A549 (cell line): ENCODE data around the gene TYW1. TPM values are rescaled to one million over a fixed set of nuclear protein-coding genes. Genes with fewer than 3 reads are reported as not detected.
A peak's percentile ranks its signal among the peaks of the same experiment; 100 is the strongest.
"Not testable (repeated sequence)": the region's sequence is repeated elsewhere in the genome, so short reads cannot be mapped to it uniquely, and the experiment has no call there.

Experiments used
- ATAC-seq, 2 experiments: fragments of 200-7000 bp in 1 of 2; fragments of >200 bp in 1 of 2; cut with Nextera tagmentation in 1 of 2; cut with Tn5 transposase in 1 of 2; 3 replicates each; pipeline versions ENCODE4 v1.8.0 to v1.9.1; 2018 to 2020; ENCODE audit warnings: mild to moderate bottlenecking in 1 of 2, moderate library complexity in 1 of 2
- CTCF ChIA-PET: fragments of 300-600 bp; sonication (Branson Sonifier 250); formaldehyde crosslinking; extraction: SDS; loops from one replicate; lab custom pipeline; 2021; ENCODE audit warnings: antibody characterized with exemption, inconsistent platforms; lab: Yijun Ruan, JAX
- POLR2A ChIA-PET: fragments of 350-600 bp; formaldehyde crosslinking; extraction: SDS; loops from one replicate; lab custom pipeline; 2021; ENCODE audit warnings: antibody characterized with exemption, inconsistent platforms; lab: Yijun Ruan, JAX
- DNase-seq, 2 experiments: peaks; one replicate each; pipeline versions ENCODE4 v3.0.0 to v3.0.0-alpha.2; 2011 to 2016; ENCODE audit warnings: low read depth in 1 of 2, low spot score in 1 of 2
- FAIRE-seq: peaks from 2 replicates; lab custom pipeline; 2011; peaks lifted over from hg19 to GRCh38; lab: Jason Lieb, UNC
- H3K27ac ChIP-seq, 2 experiments: fragments of >200 bp; sonication (Bioruptor Twin); formaldehyde crosslinking; 3 replicates each; pipeline ENCODE4 v1.5.1; 2016 to 2017
- H3K4me1 ChIP-seq: fragments of >200 bp; sonication (Bioruptor Twin); formaldehyde crosslinking; 3 replicates; pipeline ENCODE4 v1.6.1; 2016
- H3K4me2 ChIP-seq: fragments of >200 bp; sonication (Bioruptor Twin); formaldehyde crosslinking; 3 replicates; pipeline ENCODE4 v1.6.1; 2016
- H3K4me3 ChIP-seq: fragments of >200 bp; sonication (Bioruptor Twin); formaldehyde crosslinking; 3 replicates; pipeline ENCODE4 v1.5.1; 2016
- H3K9me3 ChIP-seq: fragments of >200 bp; sonication (Bioruptor Twin); formaldehyde crosslinking; 3 replicates; pipeline ENCODE4 v1.6.1; 2016
- BCL3 ChIP-seq: fragments of >200 bp; sonication (Bioruptor Twin); formaldehyde crosslinking; IDR thresholded peaks from 3 replicates; pipeline ENCODE4 v1.6.1; 2016
- CHD4 ChIP-seq: fragments of 200-600 bp; sonication (generic); IDR thresholded peaks from 2 replicates; pipeline ENCODE4 v1.6.1; 2016; ENCODE audit warnings: antibody characterized with exemption, mild to moderate bottlenecking, borderline replicate concordance
- ESRRA ChIP-seq: fragments of 150-350 bp; IDR thresholded peaks from 2 replicates; pipeline ENCODE4 v1.6.1; 2014; ENCODE audit warnings: mild to moderate bottlenecking, low read length, borderline replicate concordance
- FOXS1 ChIP-seq: fragments of 250-450 bp; sonication (Bioruptor Pico); IDR thresholded peaks from 2 replicates; pipeline ENCODE4 v1.5.0; 2020; ENCODE audit warnings: mild to moderate bottlenecking, moderate library complexity
- GATA3 ChIP-seq: IDR thresholded peaks from 2 replicates; pipeline ENCODE4 v1.6.1; 2012; ENCODE audit warnings: borderline replicate concordance
- HMGXB4 ChIP-seq: fragments of 250-450 bp; sonication (Bioruptor Pico); IDR thresholded peaks from 2 replicates; pipeline ENCODE4 v1.5.0; 2021; ENCODE audit warnings: mild to moderate bottlenecking, moderate library complexity, borderline replicate concordance
- HOXA7 ChIP-seq: fragments of 250-450 bp; sonication (Bioruptor Pico); IDR thresholded peaks from 2 replicates; pipeline ENCODE4 v1.5.0; 2020; ENCODE audit warnings: mild to moderate bottlenecking, moderate library complexity
- HOXB13 ChIP-seq: fragments of 250-450 bp; sonication (Bioruptor Pico); IDR thresholded peaks from 2 replicates; pipeline ENCODE4 v1.5.0; 2020; ENCODE audit warnings: low read depth, mild to moderate bottlenecking, moderate library complexity
- JUN ChIP-seq, 2 experiments: fragments of >200 bp; sonication (Bioruptor Twin); formaldehyde crosslinking; IDR thresholded peaks; 2 replicates in 1 of 2; 3 replicates in 1 of 2; pipeline ENCODE4 v1.6.1; 2016 to 2017
- KDM5A ChIP-seq: fragments of 200-600 bp; sonication (generic); IDR thresholded peaks from 2 replicates; pipeline ENCODE4 v1.6.1; 2016; ENCODE audit warnings: antibody characterized with exemption, mild to moderate bottlenecking
- MAZ ChIP-seq: fragments of 150-350 bp; IDR thresholded peaks from 2 replicates; pipeline ENCODE4 v1.6.1; 2014; ENCODE audit warnings: antibody characterized with exemption, low read depth, low read length, borderline replicate concordance
- POLR2AphosphoS2 ChIP-seq: conservative IDR thresholded peaks from 2 replicates; pipeline ENCODE4 v1.6.1; 2012; ENCODE audit warnings: low read length, improper control_type of control experiment, inconsistent platforms
- RARB ChIP-seq: fragments of 250-450 bp; sonication (Bioruptor Pico); IDR thresholded peaks from 2 replicates; pipeline ENCODE4 v1.8.0; 2021; ENCODE audit warnings: mild to moderate bottlenecking, moderate library complexity
- RNF2 ChIP-seq: fragments of 200-600 bp; sonication (generic); IDR thresholded peaks from 2 replicates; pipeline ENCODE4 v1.6.1; 2016; ENCODE audit warnings: low read depth, mild to moderate bottlenecking, antibody characterized with exemption, moderate library complexity, borderline replicate concordance
- TFCP2L1 ChIP-seq: fragments of 250-450 bp; sonication (Bioruptor Pico); IDR thresholded peaks from 2 replicates; pipeline ENCODE4 v1.5.0; 2021; ENCODE audit warnings: mild to moderate bottlenecking
- ZC3H11A ChIP-seq: fragments of 450-650 bp; IDR thresholded peaks from 2 replicates; pipeline ENCODE4 v1.6.1; 2014; ENCODE audit warnings: antibody characterized with exemption, mild to moderate bottlenecking
- ZFP36 ChIP-seq: fragments of 450-650 bp; IDR thresholded peaks from 2 replicates; pipeline ENCODE4 v1.6.1; 2014; ENCODE audit warnings: borderline replicate concordance; ENCODE audit not compliant: partially characterized antibody
- ZSCAN20 ChIP-seq: fragments of 250-450 bp; sonication (Bioruptor Pico); IDR thresholded peaks from 2 replicates; pipeline ENCODE4 v1.8.0; 2022; ENCODE audit warnings: mild to moderate bottlenecking, moderate library complexity
- WGBS: methylation state at CpG from one replicate; pipeline ENCODE4 v1.1.6; 2017; ENCODE audit errors: missing lambda C conversion rate; 5-methylcytosine and 5-hydroxymethylcytosine counted together
- polyA plus RNA-seq, 4 experiments: library from polyadenylated mRNA; depleted of rRNA in 3 of 4; stranded (reverse); fragments of >200 nt; fragmentation: RNase III in 1 of 4; extraction: RNeasy Plus Mini Kit Qiagen cat#74134 plus additional on column Dnase treatment in 1 of 4; gene quantifications; 2 replicates in 3 of 4; 3 replicates in 1 of 4; pipeline ENCODE4 v1.2.3, GENCODE V29; 2011 to 2017

Gene TYW1
- polyA plus RNA-seq, 2 of the 4 experiments (the other 2 are of a cell fraction), result 15.3 to 26.9 TPM

GRCh38 chr7:67209256-67209655 lies 212.6 kb downstream of the TYW1 start:
- FAIRE-seq (no peak), DNase-seq (no peak), ATAC-seq (no peak)
- ChIA-PET CTCF (no interaction called here), POLR2A (no interaction called here)
- no peak for TF ChIP-seq RNF2
- TF ChIP-seq TFCP2L1 (CRISPR knock-in tag), result no peak
- TF ChIP-seq KDM5A, result no peak
- no peak for TF ChIP-seq ZFP36
- TF ChIP-seq BCL3, result no peak
- no peak for TF ChIP-seq HMGXB4
- Histone ChIP-seq H3K4me2 (no peak overlapping the region), H3K4me1 (no peaks in the 10 kb centered on the region), H3K9me3 (no peaks in the 10 kb centered on the region), H3K27ac (no peak overlapping the region), H3K4me3 (no peak overlapping the region)
- WGBS, result 94% methylated on average over 4 of the region's 4 CpGs

GRCh38 chr7:67210567-67210966 lies 213.9 kb downstream of the TYW1 start:
- FAIRE-seq (no peak), DNase-seq (no peak), ATAC-seq (no peak)
- no peaks in the 10 kb centered on the region for H3K9me3 ChIP-seq
- no peak overlapping the region for H3K4me2 ChIP-seq
- TF ChIP-seq CHD4 (no peak), ESRRA (no peak), GATA3 (no peak), HOXB13 (CRISPR knock-in tag) (no peak), FOXS1 (CRISPR knock-in tag) (no peak), JUN (IDR thresholded peaks at IDR 0.05) (no peak), ZSCAN20 (CRISPR knock-in tag) (no peak), ZFP36 (no peak), HOXA7 (CRISPR knock-in tag) (no peak), RARB (CRISPR knock-in tag) (no peak), POLR2AphosphoS2 (no peak), MAZ (no peak), ZC3H11A (no peak)
- POLR2A ChIA-PET, result no interaction called here
- H3K27ac ChIP-seq, result no peak overlapping the region
- CTCF ChIA-PET, result no interaction called here
- H3K4me1 ChIP-seq, result no peaks in the 10 kb centered on the region
- WGBS, result 77% methylated on average over 7 of the region's 7 CpGs
- no peak overlapping the region for H3K4me3 ChIP-seq

GRCh38 chr7:67211650-67212330 lies 215.2 kb downstream of the TYW1 start:
- H3K4me1 ChIP-seq, FAIRE-seq, H3K27ac ChIP-seq, ATAC-seq, H3K9me3 ChIP-seq, POLR2A ChIA-PET, CTCF ChIA-PET, H3K4me3 ChIP-seq, H3K4me2 ChIP-seq, DNase-seq: not testable (repeated sequence)
- 76% methylated on average over 10 of the region's 10 CpGs for WGBS

DNA sequence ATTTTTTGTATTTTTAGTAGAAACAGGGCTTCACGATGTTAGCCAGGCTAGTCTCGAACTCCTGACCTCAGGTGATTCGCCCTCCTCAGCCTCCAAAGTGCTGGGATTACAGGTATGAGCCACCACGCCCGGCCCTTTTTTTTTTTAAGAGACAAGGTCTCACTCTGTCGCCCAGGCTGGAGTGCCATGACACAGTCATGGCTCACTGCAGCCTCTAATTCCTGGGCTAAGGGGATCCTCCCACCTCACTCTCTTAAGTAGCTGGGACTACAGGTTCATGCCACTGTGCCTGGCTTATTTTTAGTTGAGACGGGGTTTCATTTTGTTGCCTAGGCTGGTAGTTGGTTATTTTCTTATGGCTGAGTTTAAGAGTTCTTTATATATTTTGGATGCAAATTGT lies 216.4 kb downstream of the TYW1 start:
- FAIRE-seq, result not testable (repeated sequence)

GRCh38 chr7:67223551-67223950 lies 226.9 kb downstream of the TYW1 start:
- ATAC-seq, POLR2A ChIA-PET, H3K9me3 ChIP-seq, H3K4me1 ChIP-seq, H3K4me3 ChIP-seq, H3K27ac ChIP-seq, FAIRE-seq, H3K4me2 ChIP-seq, CTCF ChIA-PET, DNase-seq: not testable (repeated sequence)
- 97% methylated on average over 2 of the region's 2 CpGs for WGBS

More for the DNA sequence above, 216.4 kb downstream of the TYW1 start:
- H3K4me3 ChIP-seq, POLR2A ChIA-PET, H3K27ac ChIP-seq, H3K9me3 ChIP-seq, DNase-seq, H3K4me2 ChIP-seq, CTCF ChIA-PET, H3K4me1 ChIP-seq, ATAC-seq: not testable (repeated sequence)
- WGBS, result 91% methylated on average over 7 of the region's 7 CpGs

- FAIRE-seq, ATAC-seq, H3K9me3 ChIP-seq, POLR2A ChIA-PET, H3K4me1 ChIP-seq, H3K27ac ChIP-seq, H3K4me2 ChIP-seq, CTCF ChIA-PET, H3K4me3 ChIP-seq: not testable (repeated sequence)
- WGBS, result 71% methylated on average over 5 of the region's 5 CpGs
- DNase-seq, result peak in 1 of 2 experiments; percentile 33
These were observed 229.8 kb downstream of the TYW1 start for GRCh38 chr7:67226340-67226907.
